Colonic mucosa (tissue), 4 donors: ENCODE data around the gene CSNK1G2. TPM values are rescaled to one million over a fixed set of nuclear protein-coding genes. Genes with fewer than 3 reads are reported as not detected.

Experiments used
- DNase-seq: peaks from one replicate; pipeline ENCODE4 v3.0.0-alpha.2; 2020
- H3K27ac ChIP-seq: fragments of 200-600 bp; one replicate; pipeline ENCODE4 v1.8.0; 2021
- H3K27me3 ChIP-seq: fragments of 200-600 bp; one replicate; pipeline ENCODE4 v1.8.0; 2021
- H3K36me3 ChIP-seq: fragments of 200-600 bp; one replicate; pipeline ENCODE4 v1.8.0; 2021
- H3K4me1 ChIP-seq: fragments of 200-600 bp; one replicate; pipeline ENCODE4 v1.8.0; 2021; ENCODE audit warnings: mild to moderate bottlenecking
- H3K4me3 ChIP-seq: fragments of 200-600 bp; one replicate; pipeline ENCODE4 v1.8.0; 2021
- H3K9ac ChIP-seq, 2 donors: one replicate each; pipeline ENCODE4 v1.7.0; 2013; ENCODE audit warnings: control low read depth in 2 of 2, low read depth in 2 of 2, low read length in 2 of 2
- H3K9me3 ChIP-seq: fragments of 200-600 bp; one replicate; pipeline ENCODE4 v1.8.0; 2021
- CTCF ChIP-seq: fragments of 200-600 bp; IDR thresholded peaks from one replicate; pipeline ENCODE4 v1.8.0; 2022; ENCODE audit warnings: antibody characterized with exemption, mild to moderate bottlenecking
- intact Hi-C: fragments of 100-400 bp; cut with DNase I; formaldehyde crosslinking; loops from one replicate; pipeline ENCODE4 v1.14.1; 2022
- total RNA-seq, 2 donors: library from RNA; stranded (reverse); fragmentation: NEBNext Ultra II Directional in 1 of 2; extraction: Animal tissue kit (Norgen Biotek cat#: 25700) in 1 of 2; gene quantifications; one replicate each; pipeline ENCODE4 v1.2.1, GENCODE V29; 2021
- donor health status: healthy.
- donor health status: DM: no; HTN: no; CAD: no.
- donor health status: DM: no; HTN: no; CAD: no.

Gene CSNK1G2
- total RNA-seq, 2 donors from 2014 or later, result 55.3 to 61.0 TPM

DNA sequence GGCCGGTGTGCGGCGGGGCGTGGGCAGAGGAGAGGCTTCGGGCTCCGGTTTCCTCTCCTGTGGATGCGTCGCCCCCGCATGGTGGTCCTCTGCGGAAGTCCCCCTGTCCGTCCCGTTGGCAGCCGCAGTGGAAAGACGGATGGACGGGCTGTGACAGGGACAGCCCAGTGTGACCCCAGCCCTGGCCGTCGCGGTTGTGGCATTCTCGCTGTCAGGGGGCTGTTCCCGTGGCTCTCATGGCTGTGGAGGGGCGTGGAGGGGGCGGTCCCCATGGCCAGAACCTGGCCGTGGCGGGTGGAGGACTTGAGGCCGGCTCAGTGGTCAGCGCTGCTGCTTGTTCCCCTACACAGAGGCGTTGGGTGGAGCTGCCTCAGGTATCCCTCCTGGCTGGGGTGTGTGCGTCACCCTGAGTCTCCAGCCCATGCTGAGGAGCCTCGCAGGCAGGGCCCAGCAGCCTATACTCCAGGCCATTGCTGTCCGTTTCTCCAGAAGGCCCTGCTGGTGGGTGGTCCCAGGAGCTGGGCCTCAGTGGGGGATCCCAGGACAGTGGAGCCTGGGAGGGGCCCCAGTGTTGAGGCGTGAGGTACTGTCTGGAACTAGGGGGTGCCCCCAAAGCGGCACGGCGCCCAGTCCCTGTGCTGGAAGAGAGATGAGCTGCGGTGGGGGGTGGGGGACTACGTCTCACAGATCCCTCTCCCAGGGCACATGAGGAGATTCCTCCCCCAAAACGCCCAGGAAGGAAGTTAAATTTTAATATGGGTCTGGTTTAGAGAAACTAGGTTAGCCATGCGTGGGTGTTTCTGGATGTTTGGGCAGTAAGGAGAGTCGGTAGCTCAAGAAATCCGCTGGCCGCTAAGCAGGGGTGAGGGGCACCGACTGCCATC is 20.3 kb downstream of the CSNK1G2 start:
- Histone ChIP-seq H3K9ac (no peak overlapping the region), H3K4me3 (no peak overlapping the region), H3K9me3 (no peaks in the 10 kb centered on the region), H3K36me3 (no peaks in the 10 kb centered on the region), H3K4me1 (no peaks in the 10 kb centered on the region), H3K27me3 (no peaks in the 10 kb centered on the region), H3K27ac (no peak overlapping the region)
- DNase-seq, result no peak
- no peak for TF ChIP-seq CTCF
- intact Hi-C loops, result no loop called here

- intact Hi-C loops, result no loop called here
- Histone ChIP-seq H3K9me3 (no peaks in the 10 kb centered on the region), H3K4me1 (no peaks in the 10 kb centered on the region), H3K36me3 (no peaks in the 10 kb centered on the region), H3K27ac (no peak overlapping the region), H3K27me3 (no peaks in the 10 kb centered on the region), H3K4me3 (no peak overlapping the region), H3K9ac (no peak overlapping the region)
- no peak for TF ChIP-seq CTCF
- DNase-seq, result no peak
Observed at GRCh38 chr19:1962674-1963073, 21.7 kb downstream of the CSNK1G2 start.

GRCh38 chr19:1967087-1967608 is 26.2 kb downstream of the CSNK1G2 start:
- H3K36me3 ChIP-seq, result peaks cover 7% of the 10 kb centered on the region
- TF ChIP-seq CTCF, result no peak
- H3K27ac ChIP-seq, result no peak overlapping the region
- H3K27me3 ChIP-seq, result no peaks in the 10 kb centered on the region
- H3K9me3 ChIP-seq, result no peaks in the 10 kb centered on the region
- no peak for DNase-seq
- H3K4me1 ChIP-seq, result no peaks in the 10 kb centered on the region
- intact Hi-C loops, result no loop called here
- no peak overlapping the region for H3K9ac ChIP-seq
- H3K4me3 ChIP-seq, result no peak overlapping the region

- H3K27ac ChIP-seq, result no peak overlapping the region
- H3K9ac ChIP-seq, result no peak overlapping the region
- intact Hi-C loops, result no loop called here
- H3K4me1 ChIP-seq, result no peaks in the 10 kb centered on the region
- no peak for TF ChIP-seq CTCF
- H3K4me3 ChIP-seq, result no peak overlapping the region
- H3K9me3 ChIP-seq, result no peaks in the 10 kb centered on the region
- no peak for DNase-seq
- H3K36me3 ChIP-seq, result peaks cover 7% of the 10 kb centered on the region
- H3K27me3 ChIP-seq, result no peaks in the 10 kb centered on the region
Observed at GRCh38 chr19:1968279-1969175, 27.6 kb downstream of the CSNK1G2 start.

DNA sequence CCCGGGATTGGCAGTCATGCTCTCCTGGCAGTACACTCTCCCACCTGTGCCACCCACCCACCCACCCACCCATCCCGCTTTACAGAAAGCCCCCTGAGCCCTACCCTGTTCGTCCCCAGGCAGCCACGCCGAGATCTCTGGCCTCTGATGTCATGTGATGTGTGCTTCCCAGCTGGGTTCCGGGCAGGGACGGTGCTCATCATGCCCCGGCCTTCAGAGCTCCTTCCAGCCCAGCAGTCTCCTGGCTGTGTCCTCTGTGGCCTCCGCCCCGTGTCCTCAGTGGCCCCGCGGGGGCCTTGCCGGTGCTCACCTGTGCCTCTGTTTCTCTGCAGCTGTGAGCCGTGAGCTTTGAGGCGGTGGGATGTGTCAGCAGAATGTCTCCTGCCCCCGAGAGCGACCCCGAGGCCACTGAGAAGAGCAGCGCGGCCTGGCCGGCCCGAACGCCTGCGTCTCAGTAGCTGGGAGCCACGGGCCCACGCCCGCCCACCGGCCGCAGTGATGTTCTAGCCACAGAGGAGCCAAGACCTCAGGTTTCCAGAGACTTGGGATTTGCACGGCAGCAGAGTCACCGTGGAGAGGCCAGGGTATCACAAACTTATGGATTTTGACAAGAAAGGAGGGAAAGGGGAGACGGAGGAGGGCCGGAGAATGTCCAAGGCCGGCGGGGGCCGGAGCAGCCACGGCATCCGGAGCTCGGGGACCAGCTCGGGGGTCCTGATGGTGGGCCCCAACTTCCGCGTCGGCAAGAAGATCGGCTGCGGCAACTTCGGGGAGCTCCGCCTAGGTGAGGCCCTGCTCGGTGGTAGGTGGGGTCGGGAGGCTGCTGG is 28.4 kb downstream of the CSNK1G2 start:
- no peaks in the 10 kb centered on the region for H3K9me3 ChIP-seq
- H3K36me3 ChIP-seq, result peaks cover 7% of the 10 kb centered on the region
- H3K4me1 ChIP-seq, result no peaks in the 10 kb centered on the region
- H3K4me3 ChIP-seq, result no peak overlapping the region
- no peak overlapping the region for H3K27ac ChIP-seq
- no peak for DNase-seq
- no peak overlapping the region for H3K9ac ChIP-seq
- TF ChIP-seq CTCF, result no peak
- H3K27me3 ChIP-seq, result no peaks in the 10 kb centered on the region
- intact Hi-C loops, result no loop called here
